ENCODE measurements around the gene EXOSC1. TPM values are rescaled to one million over a fixed set of nuclear protein-coding genes. Genes with fewer than 3 reads are reported as not detected.
"Not testable (repeated sequence)": the region's sequence is repeated elsewhere in the genome, so short reads cannot be mapped to it uniquely, and the experiment has no call there.

The EXOSC1 gene, protein sequence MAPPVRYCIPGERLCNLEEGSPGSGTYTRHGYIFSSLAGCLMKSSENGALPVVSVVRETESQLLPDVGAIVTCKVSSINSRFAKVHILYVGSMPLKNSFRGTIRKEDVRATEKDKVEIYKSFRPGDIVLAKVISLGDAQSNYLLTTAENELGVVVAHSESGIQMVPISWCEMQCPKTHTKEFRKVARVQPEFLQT
- 10 to 100 TPM; 34.8 to 40.6 (median 39.0) TPM for polyA plus RNA-seq (ENCODE audit: insufficient read depth in 1 of 5, insufficient read length in 5 of 5, low replicate concordance in 1 of 5)
- long read RNA-seq, donor 1, transcript EXOSC1-204 (8 exons, 923 nt), result major isoform, 17 of 25 reads
- long read RNA-seq, donor 1, transcript EXOSC1-211 (2 exons, 2,113 nt), result minor isoform, 5 of 25 reads
- long read RNA-seq, donor 1, partial matches to known transcripts, result 0 of 25 reads
- long read RNA-seq, donor 1, other reads (novel, unspliced or antisense), result 0 of 25 reads
- long read RNA-seq, donor 2, partial matches to known transcripts, result 0 of 4 reads
- long read RNA-seq, donor 2, other reads (novel, unspliced or antisense), result 0 of 4 reads
- long read RNA-seq, donor 3, transcript EXOSC1-204 (8 exons, 923 nt), result major isoform, 16 of 19 reads
- long read RNA-seq, donor 3, partial matches to known transcripts, result 0 of 19 reads
- long read RNA-seq, donor 3, other reads (novel, unspliced or antisense), result 0 of 19 reads
- long read RNA-seq, donor 4, partial matches to known transcripts, result 0 of 7 reads
- long read RNA-seq, donor 4, other reads (novel, unspliced or antisense), result 0 of 7 reads
- long read RNA-seq, donor 5, transcript EXOSC1-204 (8 exons, 923 nt), result major isoform, 13 of 27 reads
- long read RNA-seq, donor 5, partial matches to known transcripts, result 12 of 27 reads
- long read RNA-seq, donor 5, other reads (novel, unspliced or antisense), result 0 of 27 reads
- long read RNA-seq, donor 6, transcript EXOSC1-204 (8 exons, 923 nt), result major isoform, 8 of 11 reads
- long read RNA-seq, donor 6, partial matches to known transcripts, result 0 of 11 reads
- long read RNA-seq, donor 6, other reads (novel, unspliced or antisense), result 0 of 11 reads
- long read RNA-seq, donor 7, transcript EXOSC1-204 (8 exons, 923 nt), result major isoform, 7 of 9 reads
- long read RNA-seq, donor 7, partial matches to known transcripts, result 0 of 9 reads
- long read RNA-seq, donor 7, other reads (novel, unspliced or antisense), result 0 of 9 reads
- long read RNA-seq, donor 8, transcript EXOSC1-204 (8 exons, 923 nt), result major isoform, 5 of 5 reads
- long read RNA-seq, donor 8, partial matches to known transcripts, result 0 of 5 reads
- long read RNA-seq, donor 8, other reads (novel, unspliced or antisense), result 0 of 5 reads

DNA sequence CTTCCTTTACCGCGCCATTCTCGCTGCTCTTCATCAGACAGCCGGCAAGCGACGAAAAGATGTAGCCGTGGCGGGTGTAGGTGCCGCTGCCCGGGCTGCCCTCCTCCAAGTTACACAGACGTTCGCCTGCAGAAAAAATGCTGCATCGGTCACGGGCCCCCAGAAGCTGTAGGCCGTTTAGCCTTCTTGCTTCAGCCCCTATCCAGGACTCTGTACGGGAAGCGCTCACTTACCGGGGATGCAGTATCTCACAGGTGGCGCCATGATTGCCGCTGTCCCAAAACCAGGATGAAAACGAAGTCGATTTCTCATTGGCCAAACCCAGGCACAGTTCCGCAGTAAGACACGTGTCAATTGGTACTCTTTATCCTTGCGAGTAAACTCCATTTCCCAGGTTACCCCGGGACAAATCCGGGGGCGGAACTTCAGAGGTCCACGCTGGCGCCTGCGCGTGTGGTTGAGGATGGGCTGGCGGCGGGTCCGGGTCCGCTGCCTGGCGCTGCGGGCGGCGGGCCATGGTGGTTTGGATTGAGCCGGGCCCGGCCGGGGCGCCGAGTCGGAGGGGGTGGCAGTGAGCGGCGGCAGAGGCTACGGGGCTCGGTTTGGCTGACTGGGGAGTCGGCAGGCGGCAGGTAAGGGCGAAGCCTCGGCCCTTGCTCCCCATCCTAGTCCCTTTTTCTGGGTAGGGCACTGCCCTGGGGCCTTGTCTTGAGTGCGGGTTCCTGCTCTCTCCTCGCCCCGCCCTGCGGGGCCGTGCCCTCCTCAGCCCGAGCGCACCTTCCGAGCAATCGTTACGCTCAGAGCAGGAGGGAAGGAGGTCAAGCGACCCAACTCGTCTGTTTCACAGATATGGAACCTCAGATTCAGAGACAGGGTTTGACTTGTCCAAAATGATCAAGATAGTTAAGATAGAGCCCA, at the start of gene EXOSC1, which contains the start of gene ZDHHC16:
EXOSC1 (minus strand) TSS at position 285 of the 918 bp plus-strand sequence; CDS start at position 264, 21 bp downstream.
ZDHHC16 (plus strand) TSS at position 454 of the 918 bp plus-strand sequence. CDS start 5,501 bp downstream, outside the sequence.
- DNase-seq, result peak; percentile 89 to 92

DNA sequence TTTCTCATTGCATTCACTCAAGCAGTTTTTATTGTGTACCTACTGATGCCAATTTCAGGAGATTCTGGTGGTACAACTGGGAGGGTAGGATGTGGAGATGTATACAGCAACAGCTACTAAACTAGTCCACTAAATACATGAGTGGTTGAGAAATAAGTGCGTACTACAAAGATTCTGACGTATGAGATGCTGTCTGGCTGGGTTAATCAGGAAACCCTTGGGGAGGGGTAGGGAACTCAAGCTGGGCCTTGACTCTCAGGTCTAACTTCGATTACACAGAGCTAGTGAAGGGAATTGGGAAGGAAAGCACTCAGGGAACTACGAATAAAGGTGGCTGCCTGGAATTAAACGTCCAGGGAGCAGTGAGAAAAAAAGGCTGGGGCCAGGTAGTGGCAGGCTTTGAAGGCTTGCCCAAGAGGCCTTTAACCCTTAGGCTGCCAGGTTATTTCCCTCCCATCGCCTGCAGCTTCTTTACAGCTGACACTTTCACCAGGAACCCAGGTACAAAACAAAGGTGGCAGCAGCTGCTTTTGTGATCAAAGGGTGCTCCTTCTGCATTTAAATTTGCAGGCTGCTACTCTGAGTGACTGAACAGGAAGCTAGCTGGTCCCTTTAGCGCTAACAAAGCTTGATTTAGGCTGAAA, 49.2 kb upstream of the EXOSC1 start:
- no peak for DNase-seq

DNA sequence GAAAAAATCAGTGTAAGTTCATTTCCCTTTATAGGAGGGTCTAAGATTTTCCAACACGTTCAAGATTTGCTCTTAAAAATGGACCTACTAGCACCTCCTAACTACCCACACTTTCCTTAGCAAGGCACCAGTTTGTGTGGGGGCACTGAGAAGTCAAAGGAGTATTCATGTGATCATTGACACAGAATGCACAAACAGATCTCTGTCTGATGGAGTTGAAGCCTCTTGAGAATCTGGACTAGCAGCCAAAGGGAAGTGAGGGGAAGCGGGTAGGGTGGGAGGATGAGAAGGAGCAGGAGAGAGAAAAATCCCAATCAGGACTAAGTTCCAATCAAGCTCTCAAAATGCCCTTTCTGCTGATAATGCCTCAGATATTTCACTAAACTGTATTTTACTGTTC, 48.3 kb upstream of the EXOSC1 start:
- no peak for DNase-seq

DNA sequence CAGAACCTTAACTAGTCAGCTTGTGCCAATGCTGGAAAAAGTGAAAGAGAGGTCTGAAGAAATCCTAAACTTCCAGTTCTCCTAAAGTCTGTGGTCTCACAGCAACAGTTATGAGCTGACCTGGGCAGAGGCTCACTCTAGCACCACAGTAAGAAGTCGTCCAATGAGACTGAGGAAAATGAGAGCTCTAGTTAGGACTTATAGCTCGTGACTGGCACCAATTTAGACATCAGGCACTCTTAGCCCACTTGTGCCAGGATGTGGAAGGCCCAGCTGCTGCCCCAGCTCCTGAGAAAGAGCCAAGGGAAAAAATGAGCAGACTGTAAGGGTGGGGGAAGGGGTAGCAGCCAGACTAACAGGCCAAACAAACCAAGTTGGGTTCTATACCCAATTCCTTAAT, 44.8 kb upstream of the EXOSC1 start:
- DNase-seq, result no peak

DNA sequence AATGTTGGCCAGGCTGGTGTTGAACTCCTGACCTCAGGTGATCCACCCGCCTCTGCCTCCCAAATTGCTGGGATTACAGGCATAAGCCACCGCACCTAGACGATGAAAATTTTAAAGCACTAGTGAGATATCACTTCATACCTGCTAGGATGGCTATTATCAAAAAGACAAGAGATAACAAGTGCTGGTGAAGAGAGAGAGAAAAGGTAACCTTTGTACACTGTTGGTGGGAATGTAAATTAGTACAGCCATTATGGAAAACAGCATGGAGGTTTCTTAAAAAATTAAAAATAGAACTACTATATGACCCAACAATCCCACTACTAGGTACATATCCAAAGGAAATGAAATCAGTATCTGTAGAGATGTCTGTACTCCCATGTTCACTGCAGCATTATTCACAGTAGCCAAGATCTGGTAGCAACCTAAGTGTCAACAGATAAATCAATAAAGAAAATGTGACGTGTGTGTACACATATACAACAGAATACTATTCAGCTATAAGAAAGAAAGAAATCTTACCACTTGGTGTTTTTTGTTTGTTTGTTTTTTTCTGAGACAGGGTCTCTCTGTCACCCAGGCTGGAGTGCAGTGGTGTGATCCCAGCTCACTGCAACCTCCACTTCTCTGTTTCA, 40.0 kb upstream of the EXOSC1 start:
- no peak for DNase-seq

DNA sequence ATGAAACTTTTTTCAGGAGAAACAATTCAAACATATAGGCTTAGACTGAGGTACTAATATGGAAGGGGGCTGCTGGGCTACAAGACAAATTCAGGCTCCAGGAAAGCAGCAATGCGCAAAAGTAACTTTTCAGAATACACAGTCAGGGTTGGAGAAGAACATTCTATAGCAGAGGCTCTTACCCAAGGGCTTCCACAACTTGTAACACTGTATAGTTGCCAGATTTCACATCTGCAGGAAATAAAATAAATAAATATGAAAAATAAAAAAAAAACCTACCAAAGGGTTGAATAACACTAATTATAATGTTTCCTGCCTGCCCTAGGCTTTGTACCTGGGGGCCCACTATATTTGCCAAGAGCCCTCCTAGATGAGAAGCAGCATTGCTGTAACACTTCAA, 38.1 kb upstream of the EXOSC1 start:
- no peak for DNase-seq

DNA sequence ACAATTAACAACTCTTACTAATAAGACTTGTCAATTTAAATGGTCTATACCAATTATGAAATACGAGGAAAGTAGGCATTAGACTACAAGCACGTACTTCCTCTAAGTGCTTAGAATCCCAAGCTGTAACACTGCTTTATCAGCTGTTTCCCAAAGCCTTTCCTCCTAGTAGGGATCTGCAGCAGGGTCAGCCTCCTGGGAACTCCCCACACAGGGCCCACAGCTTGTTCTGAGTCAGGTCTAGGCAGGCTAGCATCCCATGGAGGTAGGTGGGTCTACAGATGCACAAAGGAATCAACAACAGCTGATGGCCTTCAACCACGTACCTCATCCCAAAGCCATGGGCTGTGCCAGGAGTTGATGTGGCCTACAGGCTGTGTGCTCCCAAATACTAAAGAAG, 37.7 kb upstream of the EXOSC1 start:
- DNase-seq, result no peak

DNA sequence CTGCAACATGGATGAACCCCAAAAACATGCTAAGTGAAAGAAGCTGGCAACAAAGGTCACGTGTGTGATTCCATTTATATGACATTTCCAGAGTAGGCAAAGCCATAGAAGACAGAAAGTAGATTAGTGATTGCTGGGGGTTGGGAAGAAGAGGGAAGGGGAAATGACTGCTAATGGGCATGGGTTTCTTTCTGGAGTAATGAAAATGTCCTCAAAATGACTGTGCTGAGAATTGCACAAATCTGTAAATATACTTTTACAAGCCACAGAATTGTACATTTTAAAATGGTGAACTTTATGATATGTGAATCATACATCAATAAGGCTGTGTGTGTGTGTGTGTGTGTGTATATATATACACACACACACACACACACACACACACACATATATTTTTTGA, 36.6 kb upstream of the EXOSC1 start:
- DNase-seq, result no peak

DNA sequence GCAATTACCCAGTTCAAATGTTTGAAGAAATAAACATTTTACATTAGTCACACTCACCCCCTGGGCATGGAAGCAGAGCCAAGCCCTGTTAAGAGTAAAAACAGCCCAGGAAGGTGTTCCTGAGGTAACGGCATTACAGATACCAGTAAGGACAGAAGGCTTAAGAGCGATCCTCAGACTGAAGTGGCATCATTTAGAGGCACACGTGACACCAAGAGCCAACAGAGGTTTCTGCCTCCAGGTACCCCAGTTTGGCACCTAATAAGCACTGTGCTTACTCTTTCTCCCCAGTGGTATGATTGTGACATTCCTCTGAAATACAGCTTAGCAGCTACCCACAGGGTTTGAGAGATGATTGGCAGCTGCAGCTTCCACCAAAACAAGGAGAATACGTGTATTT, 35.3 kb upstream of the EXOSC1 start:
- no peak for DNase-seq

DNA sequence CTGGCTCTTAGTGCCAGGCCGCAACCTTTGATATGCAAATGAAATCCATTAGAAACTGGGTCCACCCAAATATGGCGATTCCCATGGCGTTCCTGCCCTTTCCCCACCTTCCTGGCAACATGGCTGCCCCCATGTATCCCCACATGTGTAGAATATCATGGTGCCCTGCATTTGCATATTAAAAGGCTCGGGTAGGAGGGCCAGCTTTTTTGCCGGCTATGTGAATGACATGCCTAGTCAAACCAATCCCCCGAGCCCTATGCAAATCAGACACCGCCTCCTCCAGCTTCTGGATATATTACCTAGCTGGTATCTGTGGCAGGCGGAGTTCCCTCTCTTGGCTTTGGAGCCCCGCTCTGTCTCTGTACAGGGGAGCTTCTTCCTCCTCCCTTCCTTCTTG, 34.1 kb upstream of the EXOSC1 start:
- DNase-seq, result no peak

DNA sequence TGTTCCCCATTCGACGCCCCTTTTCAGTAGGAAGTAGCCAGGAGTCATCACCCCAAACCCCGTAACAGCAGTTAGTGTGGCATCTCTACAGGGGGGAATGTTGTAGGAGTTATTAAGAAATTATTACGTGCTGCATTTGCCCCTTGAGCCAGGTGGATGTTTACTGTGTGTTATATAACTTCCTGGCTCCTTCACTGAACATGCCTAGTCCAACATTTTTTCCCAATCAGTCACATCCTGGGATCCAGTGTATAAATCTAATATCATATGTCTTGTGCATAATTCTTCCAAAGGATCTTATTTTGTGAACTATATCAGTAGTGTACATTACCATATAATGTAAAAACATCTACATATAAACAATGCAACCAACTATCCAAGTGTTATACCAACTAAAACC, 33.6 kb upstream of the EXOSC1 start:
- DNase-seq, result not testable (repeated sequence)

DNA sequence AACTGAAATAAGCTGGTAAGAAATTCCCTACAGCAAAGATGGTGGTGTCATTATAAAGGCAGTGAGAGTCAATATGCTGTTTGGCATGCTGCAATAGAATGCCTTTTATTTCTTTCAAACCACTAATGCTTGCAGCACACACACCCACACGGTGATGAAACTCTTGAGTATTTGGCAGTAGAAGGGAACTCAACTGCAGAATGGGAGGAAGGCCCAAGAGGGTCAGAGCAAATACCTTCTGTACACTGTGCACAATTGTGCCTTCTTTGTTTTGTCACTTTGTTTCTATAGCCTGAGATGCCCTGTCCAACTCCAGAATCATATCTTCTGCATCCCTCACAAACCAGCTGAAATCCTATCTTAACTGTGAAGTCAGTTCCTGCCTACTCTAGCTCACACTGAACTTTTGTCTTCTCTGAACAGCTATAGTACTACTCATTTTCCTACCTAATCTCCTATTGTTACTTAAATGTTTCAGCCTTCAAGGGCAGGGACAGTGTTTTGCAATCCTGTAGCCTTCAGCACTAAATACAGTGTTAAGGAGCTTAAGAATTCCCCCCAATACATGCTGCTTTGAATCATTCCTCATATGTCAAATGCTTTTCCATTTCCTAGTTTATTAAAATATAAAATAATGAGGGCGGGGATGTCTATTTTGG, 30.3 kb upstream of the EXOSC1 start:
- no peak for DNase-seq

DNA sequence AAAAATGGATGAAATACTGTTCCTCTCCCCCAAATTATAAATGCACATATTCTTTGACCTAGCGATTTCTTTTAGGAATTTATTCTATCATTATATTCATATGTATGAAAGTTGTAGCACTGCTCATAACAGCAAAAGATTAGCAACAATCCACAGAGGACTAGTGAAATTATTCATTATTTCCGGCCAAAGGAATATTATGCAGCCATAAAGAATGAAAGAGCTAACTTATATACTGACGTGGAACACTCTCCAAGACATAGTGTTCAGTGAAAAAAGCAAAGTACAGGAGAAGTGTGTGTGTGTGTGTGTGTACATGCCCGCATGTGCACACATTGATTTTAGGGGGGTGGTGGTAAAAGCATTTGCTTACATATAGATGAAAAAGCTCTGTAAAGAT, 29.1 kb upstream of the EXOSC1 start:
- DNase-seq, result no peak

DNA sequence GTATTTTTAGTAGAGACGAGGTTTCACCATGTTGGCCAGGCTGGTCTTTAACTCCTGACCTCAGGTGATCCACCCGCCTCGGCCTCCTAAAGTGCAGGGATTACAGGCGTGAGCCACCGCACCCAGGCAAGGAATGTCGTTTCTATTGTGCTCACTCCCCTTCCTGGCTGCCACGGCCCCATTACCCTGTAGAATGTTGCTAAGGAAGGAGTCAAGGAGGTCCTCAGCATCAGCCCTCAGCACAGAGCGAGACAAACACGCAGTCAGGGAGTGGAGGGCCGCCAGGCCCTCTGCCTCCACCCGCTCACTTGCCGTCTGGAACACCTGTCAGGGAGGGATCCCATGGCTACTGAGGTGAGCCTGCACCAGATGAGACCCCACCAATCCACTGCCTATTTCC, 23.0 kb upstream of the EXOSC1 start:
- not testable (repeated sequence) for DNase-seq

DNA sequence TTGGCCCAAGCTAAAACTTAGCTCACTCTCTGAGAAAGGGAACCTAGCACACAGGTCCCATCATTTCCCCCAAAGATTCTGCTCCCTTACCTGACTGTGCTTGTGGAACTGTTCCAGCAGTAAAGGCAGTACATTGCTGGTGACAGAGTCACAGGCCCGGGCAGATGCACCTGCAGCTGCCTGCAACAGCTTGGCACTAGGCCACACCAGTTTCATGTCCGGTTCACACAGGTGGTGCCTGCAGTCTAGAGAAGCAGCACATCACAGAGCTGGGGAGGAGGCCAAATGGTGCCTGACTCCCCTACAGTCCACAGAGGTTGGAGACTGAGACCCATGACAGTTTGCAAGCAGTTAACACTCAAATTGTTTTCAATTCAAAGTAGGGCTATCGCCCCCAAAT, 22.4 kb upstream of the EXOSC1 start:
- no peak for DNase-seq

DNA sequence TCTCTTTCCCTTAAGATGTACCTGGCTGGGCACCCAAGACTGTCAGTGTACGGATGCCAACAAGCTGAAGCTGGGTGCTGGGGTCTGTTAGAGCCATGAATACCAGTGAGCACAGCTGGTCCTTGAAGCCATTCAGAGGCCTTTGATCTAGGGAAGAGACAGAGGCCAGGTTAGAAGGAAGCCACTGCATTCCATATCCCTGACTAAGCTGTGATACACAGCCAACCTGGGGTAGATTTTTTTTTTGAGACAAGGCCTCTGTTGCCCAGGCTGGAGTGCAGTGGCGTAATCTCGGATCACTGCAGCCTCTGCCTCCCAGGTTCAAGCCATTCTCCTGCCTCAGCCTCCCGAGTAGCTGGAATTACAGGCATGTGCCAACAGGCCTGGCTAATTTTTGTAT, 20.9 kb upstream of the EXOSC1 start:
- no peak for DNase-seq

DNA sequence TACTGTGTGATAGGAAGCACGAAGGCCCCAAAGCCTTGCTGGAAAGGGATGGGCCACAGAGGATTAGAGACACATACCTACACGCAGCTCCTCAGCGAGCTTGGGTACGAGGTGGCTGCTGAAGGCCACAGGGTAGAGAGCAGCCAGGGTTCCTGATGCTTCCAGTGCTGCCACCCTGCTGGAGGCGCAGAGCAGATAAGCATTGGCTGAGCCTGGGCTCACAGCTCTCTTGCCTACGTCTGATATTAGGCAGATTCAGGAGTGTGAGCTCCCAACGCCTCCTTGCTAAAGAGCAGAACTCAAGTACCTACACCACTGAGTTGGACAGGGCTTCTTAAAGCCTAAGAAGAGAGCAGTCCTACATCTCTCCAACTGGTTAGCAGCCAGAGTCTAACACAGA, 20.2 kb upstream of the EXOSC1 start:
- no peak for DNase-seq

DNA sequence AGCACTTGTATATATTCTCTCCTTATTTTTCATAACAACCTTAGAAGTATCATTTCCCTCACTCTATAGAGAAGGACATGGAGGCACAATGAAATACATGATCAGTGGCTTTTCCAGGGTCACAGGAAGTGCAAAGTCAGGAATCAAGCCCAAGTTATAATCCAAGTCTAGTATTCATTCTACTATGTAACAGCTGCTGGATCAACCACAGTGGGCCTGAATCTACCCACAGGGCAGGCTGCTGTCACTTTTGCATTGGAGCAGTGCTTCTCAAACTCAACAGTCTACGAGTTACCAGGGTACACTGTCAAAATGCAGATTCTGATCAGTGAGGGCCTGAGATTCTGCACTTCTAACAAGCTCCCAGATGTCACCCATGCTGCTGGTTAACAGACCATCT, 18.4 kb upstream of the EXOSC1 start:
- no peak for DNase-seq

Data from right lung (tissue), 10 donors.